GM12878 (cell line): Measurements from ENCODE around the gene IRGC. TPM values are rescaled to one million over a fixed set of nuclear protein-coding genes. Genes with fewer than 3 reads are reported as not detected.

Source experiments
- CREM ChIP-seq: IDR thresholded peaks from 2 replicates; pipeline ENCODE4 v1.6.1; 2014; ENCODE audit warnings: antibody characterized with exemption, low read depth
- EGR1 ChIP-seq, 2 experiments: IDR thresholded peaks; 1 replicate in 1 of 2; 2 replicates in 1 of 2; pipeline ENCODE4 v1.6.1; 2011 to 2012; ENCODE audit warnings: low read depth in 2 of 2, low read length in 2 of 2, borderline replicate concordance in 1 of 2, mild to moderate bottlenecking in 1 of 2, moderate library complexity in 1 of 2
- MAX ChIP-seq: IDR thresholded peaks from 2 replicates; pipeline ENCODE4 v1.6.1; 2012; ENCODE audit warnings: low read depth, low read length, improper control_type of control experiment
- NR2C1 ChIP-seq: fragments of 450-650 bp; IDR thresholded peaks from 2 replicates; pipeline ENCODE4 v1.6.1; 2017; ENCODE audit warnings: antibody characterized with exemption, mild to moderate bottlenecking, moderate library complexity
- NRF1 ChIP-seq: conservative IDR thresholded peaks from 2 replicates; pipeline ENCODE4 v1.6.1; 2011; ENCODE audit warnings: mild to moderate bottlenecking, low read depth, low read length, improper control_type of control experiment
- PML ChIP-seq: IDR thresholded peaks from 2 replicates; pipeline ENCODE4 v1.6.1; 2012; ENCODE audit warnings: low read length, inconsistent platforms
- SMAD1 ChIP-seq: fragments of 450-650 bp; IDR thresholded peaks from 2 replicates; pipeline ENCODE4 v1.6.1; 2018; ENCODE audit warnings: mild to moderate bottlenecking, low read depth; ENCODE audit not compliant: partially characterized antibody
- SMC3 ChIP-seq: IDR thresholded peaks from 2 replicates; pipeline ENCODE4 v1.6.1; 2011; ENCODE audit warnings: low read length, improper control_type of control experiment, borderline replicate concordance
- ZBTB4 ChIP-seq: fragments of 450-650 bp; formaldehyde crosslinking; IDR thresholded peaks from 2 replicates; pipeline ENCODE4 v1.4.0; 2022; ENCODE audit warnings: mild to moderate bottlenecking, moderate library complexity
- ZNF274 ChIP-seq: IDR thresholded peaks from one replicate; pipeline ENCODE4 v1.8.0; 2011; ENCODE audit not compliant: insufficient read length, insufficient read depth
- polyA plus RNA-seq, 11 experiments: library from polyadenylated mRNA; depleted of rRNA in 4 of 11; unstranded in 6 of 11; stranded (reverse) in 5 of 11; fragments of >200 nt; fragmentation: Nextera tagmentation in 4 of 11; fragmentation: Illumina TruSeq in 1 of 11; extraction: Ambion mirVana in 4 of 11; extraction: Trizol in 1 of 11; gene quantifications; 1 replicate in 1 of 11; 2 replicates in 10 of 11; pipeline versions ENCODE4 v1.2.1 to v1.2.3, GENCODE V29; 2011 to 2016; ENCODE audit warnings: inconsistent platforms in 2 of 11, missing spikeins in 2 of 11, low read depth in 1 of 11
- total RNA-seq, 4 experiments: library from RNA; depleted of rRNA in 3 of 4; stranded (reverse); fragments of >200 nt in 3 of 4; fragmentation: Illumina TruSeq in 1 of 4; extraction: Trizol in 1 of 4; gene quantifications; 2 replicates each; pipeline versions ENCODE4 v1.2.1 to v1.2.3, GENCODE V29; 2013 to 2021
- TF ChIP-seq, protein P1 (sequence below): fragments of 450-650 bp; IDR thresholded peaks from 2 replicates; pipeline ENCODE4 v1.6.1; 2016; ENCODE audit warnings: mild to moderate bottlenecking
- TF ChIP-seq, protein P2 (sequence below): fragments of 450-650 bp; IDR thresholded peaks from 2 replicates; pipeline ENCODE4 v1.6.1; 2018; ENCODE audit warnings: borderline replicate concordance, mild to moderate bottlenecking; ENCODE audit not compliant: partially characterized antibody
- TF ChIP-seq, protein P3 (sequence below): fragments of 450-650 bp; IDR thresholded peaks from 2 replicates; pipeline ENCODE4 v1.6.1; 2017; ENCODE audit warnings: mild to moderate bottlenecking, moderate library complexity

The IRGC gene
- total and polyA plus RNA-seq, 10 of the 15 experiments (the other 5 are each of a cell fraction or from before 2014, with no cell fraction given) = 0.04 TPM; not detected in 9

DNA sequence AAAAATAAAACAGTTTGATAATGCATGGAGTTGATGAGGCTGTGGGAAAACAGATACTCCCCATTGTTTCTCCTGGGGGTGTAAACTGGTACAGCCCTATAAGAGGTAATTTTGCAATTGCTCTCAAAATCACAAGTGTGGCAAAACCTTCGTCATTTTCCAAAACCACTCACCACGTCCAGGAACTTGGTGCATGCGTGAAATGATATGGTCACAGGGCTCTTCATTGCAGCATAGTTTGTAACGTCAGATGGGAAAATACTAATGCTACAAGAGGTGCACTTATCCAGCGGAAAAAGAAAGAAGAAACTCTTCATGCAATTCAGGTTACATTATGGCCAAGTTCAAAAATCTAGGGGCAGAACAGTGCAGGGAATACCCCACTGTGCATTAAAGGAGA lies 34.1 kb upstream of the IRGC start (continued):
- TF ChIP-seq, protein P1, sequence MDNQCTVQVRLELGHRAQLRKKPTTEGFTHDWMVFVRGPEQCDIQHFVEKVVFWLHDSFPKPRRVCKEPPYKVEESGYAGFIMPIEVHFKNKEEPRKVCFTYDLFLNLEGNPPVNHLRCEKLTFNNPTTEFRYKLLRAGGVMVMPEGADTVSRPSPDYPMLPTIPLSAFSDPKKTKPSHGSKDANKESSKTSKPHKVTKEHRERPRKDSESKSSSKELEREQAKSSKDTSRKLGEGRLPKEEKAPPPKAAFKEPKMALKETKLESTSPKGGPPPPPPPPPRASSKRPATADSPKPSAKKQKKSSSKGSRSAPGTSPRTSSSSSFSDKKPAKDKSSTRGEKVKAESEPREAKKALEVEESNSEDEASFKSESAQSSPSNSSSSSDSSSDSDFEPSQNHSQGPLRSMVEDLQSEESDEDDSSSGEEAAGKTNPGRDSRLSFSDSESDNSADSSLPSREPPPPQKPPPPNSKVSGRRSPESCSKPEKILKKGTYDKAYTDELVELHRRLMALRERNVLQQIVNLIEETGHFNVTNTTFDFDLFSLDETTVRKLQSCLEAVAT = no peak
- TF ChIP-seq NRF1 (no peak), MAX (no peak), SMC3 (no peak), NR2C1 (no peak), CREM (no peak), ZNF274 (no peak), SMAD1 (no peak), ZBTB4 (CRISPR knock-in tag) (no peak), PML (no peak), EGR1 (IDR thresholded peaks at IDR 0.05; ENCODE audit: borderline replicate concordance in 1 of 2, low read depth in 2 of 2, low read length in 2 of 2) (no peak)
- TF ChIP-seq, protein P2, sequence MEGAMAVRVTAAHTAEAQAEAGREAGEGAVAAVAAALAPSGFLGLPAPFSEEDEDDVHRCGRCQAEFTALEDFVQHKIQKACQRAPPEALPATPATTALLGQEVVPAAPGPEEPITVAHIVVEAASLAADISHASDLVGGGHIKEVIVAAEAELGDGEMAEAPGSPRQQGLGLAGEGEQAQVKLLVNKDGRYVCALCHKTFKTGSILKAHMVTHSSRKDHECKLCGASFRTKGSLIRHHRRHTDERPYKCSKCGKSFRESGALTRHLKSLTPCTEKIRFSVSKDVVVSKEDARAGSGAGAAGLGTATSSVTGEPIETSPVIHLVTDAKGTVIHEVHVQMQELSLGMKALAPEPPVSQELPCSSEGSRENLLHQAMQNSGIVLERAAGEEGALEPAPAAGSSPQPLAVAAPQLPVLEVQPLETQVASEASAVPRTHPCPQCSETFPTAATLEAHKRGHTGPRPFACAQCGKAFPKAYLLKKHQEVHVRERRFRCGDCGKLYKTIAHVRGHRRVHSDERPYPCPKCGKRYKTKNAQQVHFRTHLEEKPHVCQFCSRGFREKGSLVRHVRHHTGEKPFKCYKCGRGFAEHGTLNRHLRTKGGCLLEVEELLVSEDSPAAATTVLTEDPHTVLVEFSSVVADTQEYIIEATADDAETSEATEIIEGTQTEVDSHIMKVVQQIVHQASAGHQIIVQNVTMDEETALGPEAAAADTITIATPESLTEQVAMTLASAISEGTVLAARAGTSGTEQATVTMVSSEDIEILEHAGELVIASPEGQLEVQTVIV = no peak
- TF ChIP-seq, protein P3, sequence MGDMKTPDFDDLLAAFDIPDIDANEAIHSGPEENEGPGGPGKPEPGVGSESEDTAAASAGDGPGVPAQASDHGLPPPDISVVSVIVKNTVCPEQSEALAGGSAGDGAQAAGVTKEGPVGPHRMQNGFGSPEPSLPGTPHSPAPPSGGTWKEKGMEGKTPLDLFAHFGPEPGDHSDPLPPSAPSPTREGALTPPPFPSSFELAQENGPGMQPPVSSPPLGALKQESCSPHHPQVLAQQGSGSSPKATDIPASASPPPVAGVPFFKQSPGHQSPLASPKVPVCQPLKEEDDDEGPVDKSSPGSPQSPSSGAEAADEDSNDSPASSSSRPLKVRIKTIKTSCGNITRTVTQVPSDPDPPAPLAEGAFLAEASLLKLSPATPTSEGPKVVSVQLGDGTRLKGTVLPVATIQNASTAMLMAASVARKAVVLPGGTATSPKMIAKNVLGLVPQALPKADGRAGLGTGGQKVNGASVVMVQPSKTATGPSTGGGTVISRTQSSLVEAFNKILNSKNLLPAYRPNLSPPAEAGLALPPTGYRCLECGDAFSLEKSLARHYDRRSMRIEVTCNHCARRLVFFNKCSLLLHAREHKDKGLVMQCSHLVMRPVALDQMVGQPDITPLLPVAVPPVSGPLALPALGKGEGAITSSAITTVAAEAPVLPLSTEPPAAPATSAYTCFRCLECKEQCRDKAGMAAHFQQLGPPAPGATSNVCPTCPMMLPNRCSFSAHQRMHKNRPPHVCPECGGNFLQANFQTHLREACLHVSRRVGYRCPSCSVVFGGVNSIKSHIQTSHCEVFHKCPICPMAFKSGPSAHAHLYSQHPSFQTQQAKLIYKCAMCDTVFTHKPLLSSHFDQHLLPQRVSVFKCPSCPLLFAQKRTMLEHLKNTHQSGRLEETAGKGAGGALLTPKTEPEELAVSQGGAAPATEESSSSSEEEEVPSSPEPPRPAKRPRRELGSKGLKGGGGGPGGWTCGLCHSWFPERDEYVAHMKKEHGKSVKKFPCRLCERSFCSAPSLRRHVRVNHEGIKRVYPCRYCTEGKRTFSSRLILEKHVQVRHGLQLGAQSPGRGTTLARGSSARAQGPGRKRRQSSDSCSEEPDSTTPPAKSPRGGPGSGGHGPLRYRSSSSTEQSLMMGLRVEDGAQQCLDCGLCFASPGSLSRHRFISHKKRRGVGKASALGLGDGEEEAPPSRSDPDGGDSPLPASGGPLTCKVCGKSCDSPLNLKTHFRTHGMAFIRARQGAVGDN = no peak
